ENCODE data around the gene IREB2.

- TF ChIP-seq, protein P1, sequence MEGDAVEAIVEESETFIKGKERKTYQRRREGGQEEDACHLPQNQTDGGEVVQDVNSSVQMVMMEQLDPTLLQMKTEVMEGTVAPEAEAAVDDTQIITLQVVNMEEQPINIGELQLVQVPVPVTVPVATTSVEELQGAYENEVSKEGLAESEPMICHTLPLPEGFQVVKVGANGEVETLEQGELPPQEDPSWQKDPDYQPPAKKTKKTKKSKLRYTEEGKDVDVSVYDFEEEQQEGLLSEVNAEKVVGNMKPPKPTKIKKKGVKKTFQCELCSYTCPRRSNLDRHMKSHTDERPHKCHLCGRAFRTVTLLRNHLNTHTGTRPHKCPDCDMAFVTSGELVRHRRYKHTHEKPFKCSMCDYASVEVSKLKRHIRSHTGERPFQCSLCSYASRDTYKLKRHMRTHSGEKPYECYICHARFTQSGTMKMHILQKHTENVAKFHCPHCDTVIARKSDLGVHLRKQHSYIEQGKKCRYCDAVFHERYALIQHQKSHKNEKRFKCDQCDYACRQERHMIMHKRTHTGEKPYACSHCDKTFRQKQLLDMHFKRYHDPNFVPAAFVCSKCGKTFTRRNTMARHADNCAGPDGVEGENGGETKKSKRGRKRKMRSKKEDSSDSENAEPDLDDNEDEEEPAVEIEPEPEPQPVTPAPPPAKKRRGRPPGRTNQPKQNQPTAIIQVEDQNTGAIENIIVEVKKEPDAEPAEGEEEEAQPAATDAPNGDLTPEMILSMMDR (IDR thresholded peaks at IDR 0.05), result no peak
- TF ChIP-seq EP300 (IDR thresholded peaks at IDR 0.05), result no peak
Observed at GRCh38 chr15:78391781-78392180, 46.2 kb upstream of the IREB2 start.

All from esophagus muscularis mucosa (tissue), 3 donors.